Fibroblast of lung (primary cell): Measurements from ENCODE around the gene ST6GALNAC2. TPM values are rescaled to one million over a fixed set of nuclear protein-coding genes. Genes with fewer than 3 reads are reported as not detected.

Experiments
- DNase-seq, 2 donors: peaks; one replicate each; pipeline versions ENCODE4 v3.0.0 to v3.0.0-alpha.2; 2010; ENCODE audit warnings: low read depth in 2 of 2
- H2AFZ ChIP-seq: 2 replicates; pipeline ENCODE4 v1.5.1; 2012; ENCODE audit warnings: low read length, control low read depth, inconsistent platforms
- H3K27ac ChIP-seq: 2 replicates; pipeline ENCODE4 v1.5.1; 2011; ENCODE audit warnings: low read length, control low read depth; ENCODE audit not compliant: insufficient read depth
- H3K27me3 ChIP-seq: 2 replicates; pipeline ENCODE4 v1.5.1; 2011; ENCODE audit warnings: mild to moderate bottlenecking, low read length; ENCODE audit not compliant: control insufficient read depth, insufficient read depth
- H3K36me3 ChIP-seq: 2 replicates; pipeline ENCODE4 v1.5.1; 2011; ENCODE audit warnings: low read length; ENCODE audit not compliant: control insufficient read depth, insufficient read depth
- H3K4me1 ChIP-seq: 2 replicates; pipeline ENCODE4 v1.5.1; 2011; ENCODE audit warnings: low read length; ENCODE audit not compliant: control insufficient read depth, insufficient read depth; ENCODE audit errors: extremely low read depth
- H3K4me2 ChIP-seq: 2 replicates; pipeline ENCODE4 v1.5.1; 2011; ENCODE audit warnings: low read length, control low read depth; ENCODE audit not compliant: insufficient read depth; ENCODE audit errors: extremely low read depth
- H3K4me3 ChIP-seq, 4 experiments: fragments of 200-600 bp in 1 of 4; sonication (generic) in 1 of 4; replicated peaks in 1 of 4; 2 replicates each; pipeline ENCODE4 v1.5.1; 2011 to 2016; ENCODE audit warnings: low read length in 4 of 4, low read depth in 3 of 4, mild to moderate bottlenecking in 3 of 4, control low read depth in 2 of 4, inconsistent platforms in 1 of 4, mixed read lengths in 1 of 4; ENCODE audit not compliant: insufficient read depth in 1 of 4; ENCODE audit errors: control extremely low read depth in 1 of 4
- H3K79me2 ChIP-seq: 2 replicates; pipeline ENCODE4 v1.5.1; 2012; ENCODE audit warnings: mild to moderate bottlenecking, low read length, inconsistent platforms; ENCODE audit not compliant: control insufficient read depth, insufficient read depth
- H3K9ac ChIP-seq: 2 replicates; pipeline ENCODE4 v1.5.1; 2011; ENCODE audit warnings: mild to moderate bottlenecking, low read length, control low read depth; ENCODE audit not compliant: insufficient read depth
- H3K9me3 ChIP-seq: 2 replicates; pipeline ENCODE4 v1.5.1; 2012; ENCODE audit warnings: low read depth, low read length; ENCODE audit not compliant: control insufficient read depth, insufficient read depth
- H4K20me1 ChIP-seq: 2 replicates; pipeline ENCODE4 v1.5.1; 2011; ENCODE audit warnings: low read length; ENCODE audit not compliant: control insufficient read depth, insufficient read depth; ENCODE audit errors: extremely low read depth
- EZH2 ChIP-seq: IDR thresholded peaks from 2 replicates; pipeline ENCODE4 v1.5.1; 2012; ENCODE audit warnings: low read length, control low read depth, mild to moderate bottlenecking; ENCODE audit errors: missing control alignments
- polyA plus RNA-seq, 2 donors: library from polyadenylated mRNA; depleted of rRNA in 1 of 2; stranded (reverse) in 1 of 2; unstranded in 1 of 2; fragments of >200 nt; gene quantifications; 2 replicates each; pipeline ENCODE4 v1.2.1, GENCODE V29; 2011 to 2012; ENCODE audit warnings: missing spikeins in 1 of 2
- total RNA-seq: library from RNA; depleted of rRNA; stranded (reverse); fragments of >200 nt; gene quantifications from 2 replicates; pipeline ENCODE4 v1.2.1, GENCODE V29; 2014
- TF ChIP-seq, protein P1 (sequence below), 2 donors: IDR thresholded peaks in 1 of 2; conservative IDR thresholded peaks in 1 of 2; 1 replicate in 1 of 2; 2 replicates in 1 of 2; pipeline ENCODE4 v1.5.1; 2011 to 2012; ENCODE audit warnings: low read length in 2 of 2, control low read depth in 1 of 2, inconsistent platforms in 1 of 2, low read depth in 1 of 2, mild to moderate bottlenecking in 1 of 2

The ST6GALNAC2 gene
- total and polyA plus RNA-seq, 2 donors (not counting 1 experiment from before 2014, with no cell fraction given) = 0.42 to 0.83 TPM

- DNase-seq = peak; percentile 90 to 94
- Histone ChIP-seq H3K27ac (peak overlapping the region; percentile 37), H3K4me3 (no peak overlapping the region), H3K79me2 (peaks cover 40% of the 10 kb centered on the region), H3K9ac (no peak overlapping the region), H3K27me3 (no peaks in the 10 kb centered on the region), H3K4me1 (peaks cover 17% of the 10 kb centered on the region), H2AFZ (no peak overlapping the region), H3K9me3 (no peaks in the 10 kb centered on the region), H3K36me3 (no peaks in the 10 kb centered on the region), H4K20me1 (no peaks in the 10 kb centered on the region), H3K4me2 (peak overlapping the region; percentile 45)
- no peak for TF ChIP-seq EZH2
- TF ChIP-seq, protein P1, sequence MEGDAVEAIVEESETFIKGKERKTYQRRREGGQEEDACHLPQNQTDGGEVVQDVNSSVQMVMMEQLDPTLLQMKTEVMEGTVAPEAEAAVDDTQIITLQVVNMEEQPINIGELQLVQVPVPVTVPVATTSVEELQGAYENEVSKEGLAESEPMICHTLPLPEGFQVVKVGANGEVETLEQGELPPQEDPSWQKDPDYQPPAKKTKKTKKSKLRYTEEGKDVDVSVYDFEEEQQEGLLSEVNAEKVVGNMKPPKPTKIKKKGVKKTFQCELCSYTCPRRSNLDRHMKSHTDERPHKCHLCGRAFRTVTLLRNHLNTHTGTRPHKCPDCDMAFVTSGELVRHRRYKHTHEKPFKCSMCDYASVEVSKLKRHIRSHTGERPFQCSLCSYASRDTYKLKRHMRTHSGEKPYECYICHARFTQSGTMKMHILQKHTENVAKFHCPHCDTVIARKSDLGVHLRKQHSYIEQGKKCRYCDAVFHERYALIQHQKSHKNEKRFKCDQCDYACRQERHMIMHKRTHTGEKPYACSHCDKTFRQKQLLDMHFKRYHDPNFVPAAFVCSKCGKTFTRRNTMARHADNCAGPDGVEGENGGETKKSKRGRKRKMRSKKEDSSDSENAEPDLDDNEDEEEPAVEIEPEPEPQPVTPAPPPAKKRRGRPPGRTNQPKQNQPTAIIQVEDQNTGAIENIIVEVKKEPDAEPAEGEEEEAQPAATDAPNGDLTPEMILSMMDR (conservative IDR thresholded peaks at IDR 0.05 in 1 of 2, IDR thresholded peaks at IDR 0.05 in 1 of 2; ENCODE audit: low read depth in 1 of 2, low read length in 2 of 2) = no peak
Measured at GRCh38 chr17:76562734-76563148, 22.9 kb downstream of the ST6GALNAC2 start.

DNA sequence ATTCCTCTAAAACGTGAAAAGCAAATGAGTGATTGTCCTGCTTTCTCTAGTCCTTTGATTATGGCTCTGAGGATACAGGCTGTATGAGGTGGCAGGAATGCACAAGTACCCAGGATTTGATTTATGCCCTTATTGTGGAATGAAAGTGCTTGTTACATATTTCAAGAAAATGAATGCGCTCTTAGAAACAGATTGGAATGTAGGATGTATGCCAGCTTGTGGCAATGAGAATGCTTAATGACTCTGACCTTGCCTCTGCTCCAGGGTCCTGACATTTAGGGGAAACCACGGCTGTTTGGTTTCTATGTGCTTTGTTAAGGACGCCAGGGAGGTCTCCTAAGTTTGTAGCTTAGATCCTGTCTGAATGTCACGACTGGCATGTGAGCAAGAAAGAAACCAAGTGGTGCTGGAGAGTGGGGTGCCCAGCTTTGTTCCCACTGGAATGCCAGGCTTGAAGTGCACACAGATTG lies 23.8 kb downstream of the ST6GALNAC2 start:
- no peak overlapping the region for H3K9ac ChIP-seq
- peaks cover 41% of the 10 kb centered on the region for H3K79me2 ChIP-seq
- peaks cover 17% of the 10 kb centered on the region for H3K4me1 ChIP-seq
- H3K36me3 ChIP-seq = no peaks in the 10 kb centered on the region
- peak overlapping the region; percentile 46 for H3K27ac ChIP-seq
- peak overlapping the region; percentile 75 for H3K4me2 ChIP-seq
- H3K27me3 ChIP-seq = no peaks in the 10 kb centered on the region
- TF ChIP-seq, protein P1 (conservative IDR thresholded peaks at IDR 0.05 in 1 of 2, IDR thresholded peaks at IDR 0.05 in 1 of 2; ENCODE audit: low read depth in 1 of 2, low read length in 2 of 2) = no peak
- TF ChIP-seq EZH2 = no peak
- no peak overlapping the region for H2AFZ ChIP-seq
- H4K20me1 ChIP-seq = no peaks in the 10 kb centered on the region
- DNase-seq = peak in 1 of 2 donors; percentile 66
- peak overlapping the region in 2 of 4 experiments; percentile 15 to 42 for H3K4me3 ChIP-seq
- H3K9me3 ChIP-seq = no peaks in the 10 kb centered on the region

DNA sequence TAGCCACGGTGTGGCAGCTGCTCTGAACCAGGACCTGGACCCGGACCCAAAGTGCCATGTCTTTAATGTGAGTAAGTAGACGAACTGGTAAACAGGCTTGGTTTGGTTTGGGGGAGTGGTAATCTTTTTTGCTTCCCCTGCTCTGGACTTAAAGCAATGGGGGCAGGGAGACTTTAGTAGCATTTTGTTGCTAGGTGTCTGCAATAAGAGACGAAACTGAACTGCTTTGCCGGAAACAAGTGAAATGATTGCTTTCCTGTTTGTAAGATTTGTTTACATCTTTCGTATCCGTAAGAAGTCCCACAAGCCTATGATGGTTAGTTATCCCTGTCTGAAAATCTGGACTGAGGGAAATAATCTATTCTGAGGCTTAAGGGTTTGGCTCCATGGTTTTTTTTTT lies 24.3 kb downstream of the ST6GALNAC2 start:
- H3K27ac ChIP-seq = peak overlapping the region; percentile 46
- no peaks in the 10 kb centered on the region for H3K27me3 ChIP-seq
- no peaks in the 10 kb centered on the region for H3K9me3 ChIP-seq
- H3K4me1 ChIP-seq = peaks cover 17% of the 10 kb centered on the region
- H3K4me2 ChIP-seq = peak overlapping the region; percentile 75
- TF ChIP-seq, protein P1 (conservative IDR thresholded peaks at IDR 0.05 in 1 of 2, IDR thresholded peaks at IDR 0.05 in 1 of 2; ENCODE audit: low read depth in 1 of 2, low read length in 2 of 2) = no peak
- TF ChIP-seq EZH2 = no peak
- H3K4me3 ChIP-seq = peak overlapping the region; percentile 12 to 42 (median 20)
- no peak overlapping the region for H2AFZ ChIP-seq
- H4K20me1 ChIP-seq = no peaks in the 10 kb centered on the region
- H3K9ac ChIP-seq = no peak overlapping the region
- H3K36me3 ChIP-seq = no peaks in the 10 kb centered on the region
- peaks cover 41% of the 10 kb centered on the region for H3K79me2 ChIP-seq
- no peak for DNase-seq
